HL-60 (cell line): ENCODE data around the gene SPINK5.
"Not testable (repeated sequence)": the region's sequence is repeated elsewhere in the genome, so short reads cannot be mapped to it uniquely, and the experiment has no call there.

Source experiments
- DNase-seq, 2 experiments: peaks; one replicate each; pipeline ENCODE4 v3.0.0-alpha.2; 2010 to 2020; ENCODE audit warnings: low read depth in 1 of 2, low spot score in 1 of 2
- H3K27ac ChIP-seq: fragments of 250-450 bp; sonication (Bioruptor Pico); replicated peaks from 2 replicates; pipeline ENCODE4 v1.5.1; 2020; ENCODE audit warnings: mild to moderate bottlenecking, moderate library complexity
- H3K27me3 ChIP-seq: fragments of 250-450 bp; sonication (Bioruptor Pico); 2 replicates; pipeline ENCODE4 v1.5.1; 2021; ENCODE audit warnings: mild to moderate bottlenecking, moderate library complexity; ENCODE audit not compliant: insufficient read depth, poor library complexity, severe bottlenecking
- H3K4me3 ChIP-seq: replicated peaks from 2 replicates; pipeline ENCODE4 v1.5.1; 2011; ENCODE audit warnings: mild to moderate bottlenecking, control low read depth, low read length; ENCODE audit not compliant: insufficient read depth
- CTCF ChIP-seq: IDR thresholded peaks from one replicate; pipeline ENCODE4 v1.5.1; 2011; ENCODE audit warnings: low read length, control low read depth, inconsistent platforms; ENCODE audit not compliant: insufficient read depth
- GABPA ChIP-seq: IDR thresholded peaks from 2 replicates; pipeline ENCODE4 v1.6.1; 2012; ENCODE audit warnings: low read depth
- POLR2AphosphoS5 ChIP-seq: IDR thresholded peaks from 2 replicates; pipeline ENCODE4 v1.6.1; 2012; ENCODE audit warnings: low read depth
- REST ChIP-seq: IDR thresholded peaks from 2 replicates; pipeline ENCODE4 v1.6.1; 2012; ENCODE audit warnings: low read depth; ENCODE audit not compliant: insufficient replicate concordance
- SPI1 ChIP-seq: IDR thresholded peaks from 2 replicates; pipeline ENCODE4 v1.6.1; 2012; ENCODE audit warnings: low read depth, mild to moderate bottlenecking, borderline replicate concordance

Gene SPINK5

GRCh38 chr5:148035676-148036075 lies 28.1 kb upstream of the SPINK5 start:
- no peaks in the 10 kb centered on the region for H3K27me3 ChIP-seq
- no peak overlapping the region for H3K4me3 ChIP-seq
- no peak for DNase-seq
- H3K27ac ChIP-seq = no peak overlapping the region
- TF ChIP-seq REST = no peak
- TF ChIP-seq CTCF = no peak
- TF ChIP-seq SPI1 = no peak
- no peak for TF ChIP-seq POLR2AphosphoS5

- H3K27me3 ChIP-seq = no peaks in the 10 kb centered on the region
- H3K4me3 ChIP-seq = no peak overlapping the region
- TF ChIP-seq POLR2AphosphoS5 (no peak), CTCF (no peak), GABPA (no peak), REST (no peak), SPI1 (no peak)
- no peak overlapping the region for H3K27ac ChIP-seq
- no peak for DNase-seq
These were observed 20.9 kb upstream of the SPINK5 start for GRCh38 chr5:148042881-148043280.

GRCh38 chr5:148043705-148044104 lies 20.1 kb upstream of the SPINK5 start:
- Histone ChIP-seq H3K4me3 (no peak overlapping the region), H3K27ac (no peak overlapping the region), H3K27me3 (no peaks in the 10 kb centered on the region)
- no peak for DNase-seq
- TF ChIP-seq GABPA = no peak
- no peak for TF ChIP-seq POLR2AphosphoS5

- not testable (repeated sequence) for H3K27me3 ChIP-seq, H3K4me3 ChIP-seq, H3K27ac ChIP-seq, DNase-seq
These were observed 8.6 kb upstream of the SPINK5 start for GRCh38 chr5:148055160-148055559.

GRCh38 chr5:148060309-148060708 lies 3.5 kb upstream of the SPINK5 start:
- TF ChIP-seq CTCF = no peak
- H3K4me3 ChIP-seq = no peak overlapping the region
- H3K27ac ChIP-seq = no peak overlapping the region
- DNase-seq = no peak
- H3K27me3 ChIP-seq = no peaks in the 10 kb centered on the region
